Fibroblast of villous mesenchyme (primary cell): ENCODE data around the gene DLK1. TPM values are rescaled to one million over a fixed set of nuclear protein-coding genes. Genes with fewer than 3 reads are reported as not detected.

ENCODE experiments used
- DNase-seq: peaks from one replicate; pipeline ENCODE4 v3.0.0-alpha.2; 2010; ENCODE audit warnings: low read depth
- H3K4me3 ChIP-seq: 2 replicates; pipeline ENCODE4 v1.5.1; 2011; ENCODE audit warnings: low read depth, mild to moderate bottlenecking, low read length
- total RNA-seq: library from RNA; depleted of rRNA; stranded (reverse); fragments of >200 nt; gene quantifications from 2 replicates; pipeline ENCODE4 v1.2.3, GENCODE V29; 2012
- TF ChIP-seq, protein P1 (sequence below): IDR thresholded peaks from 2 replicates; pipeline ENCODE4 v1.5.1; 2012; ENCODE audit warnings: low read depth, mild to moderate bottlenecking, low read length; ENCODE audit not compliant: insufficient read depth

DLK1 gene
- not detected in 2 replicates for total RNA-seq

DNA sequence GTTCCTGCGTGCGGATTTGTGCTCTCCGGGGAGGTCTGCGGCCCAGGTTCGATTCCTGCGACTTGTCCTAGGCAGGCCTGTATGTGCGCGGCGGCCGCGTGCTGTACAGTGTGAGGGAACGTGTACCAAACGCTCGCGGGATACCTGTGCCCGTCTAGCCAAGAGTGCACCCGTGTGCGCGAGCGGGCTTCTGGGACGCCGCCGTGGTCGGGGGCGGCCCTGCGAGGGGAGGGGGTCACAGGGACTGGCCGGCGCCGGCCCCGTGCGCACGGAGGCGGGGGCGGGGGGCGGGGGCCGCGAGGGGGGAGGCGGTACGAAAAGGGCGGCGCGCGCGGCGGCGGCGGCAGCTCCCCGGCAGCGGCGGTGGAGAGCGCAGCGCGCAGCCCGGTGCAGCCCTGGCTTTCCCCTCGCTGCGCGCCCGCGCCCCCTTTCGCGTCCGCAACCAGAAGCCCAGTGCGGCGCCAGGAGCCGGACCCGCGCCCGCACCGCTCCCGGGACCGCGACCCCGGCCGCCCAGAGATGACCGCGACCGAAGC lies at the start of gene DLK1:
TSS of gene DLK1 (plus strand) at position 343 of the 536 bp plus-strand sequence. CDS start at position 520, 177 bp downstream.
- no peak within 1 kb of the TSS for H3K4me3 ChIP-seq
- TF ChIP-seq, protein P1, sequence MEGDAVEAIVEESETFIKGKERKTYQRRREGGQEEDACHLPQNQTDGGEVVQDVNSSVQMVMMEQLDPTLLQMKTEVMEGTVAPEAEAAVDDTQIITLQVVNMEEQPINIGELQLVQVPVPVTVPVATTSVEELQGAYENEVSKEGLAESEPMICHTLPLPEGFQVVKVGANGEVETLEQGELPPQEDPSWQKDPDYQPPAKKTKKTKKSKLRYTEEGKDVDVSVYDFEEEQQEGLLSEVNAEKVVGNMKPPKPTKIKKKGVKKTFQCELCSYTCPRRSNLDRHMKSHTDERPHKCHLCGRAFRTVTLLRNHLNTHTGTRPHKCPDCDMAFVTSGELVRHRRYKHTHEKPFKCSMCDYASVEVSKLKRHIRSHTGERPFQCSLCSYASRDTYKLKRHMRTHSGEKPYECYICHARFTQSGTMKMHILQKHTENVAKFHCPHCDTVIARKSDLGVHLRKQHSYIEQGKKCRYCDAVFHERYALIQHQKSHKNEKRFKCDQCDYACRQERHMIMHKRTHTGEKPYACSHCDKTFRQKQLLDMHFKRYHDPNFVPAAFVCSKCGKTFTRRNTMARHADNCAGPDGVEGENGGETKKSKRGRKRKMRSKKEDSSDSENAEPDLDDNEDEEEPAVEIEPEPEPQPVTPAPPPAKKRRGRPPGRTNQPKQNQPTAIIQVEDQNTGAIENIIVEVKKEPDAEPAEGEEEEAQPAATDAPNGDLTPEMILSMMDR, result no peak
- no peak for DNase-seq

DNA sequence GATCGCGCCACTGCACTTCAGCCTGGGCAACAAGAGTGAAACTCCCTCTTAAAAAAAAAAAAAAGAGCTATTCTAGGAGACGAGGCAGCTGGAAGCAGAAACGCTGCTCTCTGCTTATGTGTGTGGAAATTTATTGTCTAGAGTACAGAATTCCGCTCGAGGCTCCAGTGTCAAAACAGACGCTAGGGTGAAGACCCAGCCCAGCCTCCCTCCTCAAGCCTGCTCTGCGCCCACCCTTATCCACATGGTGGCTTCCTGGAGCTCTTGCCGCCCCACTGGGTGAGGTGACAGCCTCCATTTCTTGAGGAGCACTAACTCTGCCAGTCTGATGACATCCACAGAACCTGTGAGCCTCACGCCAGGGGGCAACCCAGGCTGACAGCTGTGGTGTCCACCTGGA lies 49.5 kb upstream of the DLK1 start:
- peak; percentile 74 for DNase-seq
- TF ChIP-seq, protein P1, result no peak
- no peak overlapping the region for H3K4me3 ChIP-seq

DNA sequence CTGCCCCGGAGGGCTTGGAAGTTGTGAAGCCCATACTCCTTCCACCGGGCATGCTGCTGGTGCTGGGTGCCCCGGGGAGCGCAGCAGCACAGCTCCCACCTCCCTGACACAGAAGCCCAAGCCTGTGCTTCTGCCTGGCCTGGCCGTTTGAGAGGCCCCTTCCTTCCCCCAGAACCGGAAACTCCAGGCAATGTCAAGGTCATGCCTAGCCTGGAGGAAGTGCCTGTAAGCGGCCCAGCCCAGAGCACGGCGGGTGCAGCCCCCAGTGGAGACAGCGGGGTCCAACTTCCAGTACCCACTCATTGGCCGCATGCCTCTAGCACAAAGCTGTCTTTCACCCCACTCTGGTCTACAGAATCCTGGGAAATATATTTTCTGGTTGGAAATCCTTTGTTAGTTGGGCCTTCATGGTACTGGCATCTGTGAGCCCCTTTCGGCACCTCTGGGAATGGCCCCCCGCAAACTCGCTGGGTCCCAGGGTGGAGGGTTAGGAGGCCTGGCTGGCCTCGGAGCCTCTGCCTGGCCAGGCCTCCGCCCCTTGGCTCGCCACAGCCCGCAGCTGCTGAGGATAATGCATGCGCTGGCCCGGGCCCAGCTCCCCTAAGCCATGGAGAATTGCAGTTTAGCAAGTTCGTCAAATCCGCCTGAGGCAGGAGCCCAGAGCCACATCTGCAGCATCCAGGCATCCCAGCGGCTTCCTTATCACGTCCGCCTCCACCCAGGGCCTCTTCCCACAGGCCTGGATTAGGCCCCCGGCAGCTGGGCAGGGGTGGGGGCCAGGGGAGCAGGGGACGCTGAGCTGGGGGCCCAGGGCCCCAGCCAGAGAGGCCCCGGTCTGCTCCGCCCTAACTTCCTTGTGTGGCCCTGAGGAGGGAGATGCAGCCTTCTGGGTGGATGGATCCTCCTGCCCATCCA lies 48.9 kb upstream of the DLK1 start:
- DNase-seq, result peak; percentile 98
- TF ChIP-seq, protein P1, result no peak
- no peak overlapping the region for H3K4me3 ChIP-seq

DNA sequence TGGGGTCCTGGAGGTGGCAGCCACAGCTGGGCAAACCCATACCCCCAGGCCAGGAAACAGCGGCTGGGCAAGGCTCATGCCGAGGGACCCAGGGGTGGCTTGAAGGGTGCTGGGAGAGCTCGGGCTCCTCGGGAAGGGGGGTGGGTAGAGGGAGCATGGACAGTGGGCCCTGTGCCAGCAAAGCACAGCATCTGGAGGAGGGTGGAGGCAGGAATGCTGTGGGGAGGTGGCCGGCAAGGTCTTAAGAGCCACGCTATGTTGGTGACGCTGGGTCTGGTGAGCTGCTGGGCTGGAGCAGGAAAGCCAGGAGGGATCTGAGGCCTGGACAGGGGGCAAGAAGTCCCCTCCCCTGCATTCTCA lies 48.2 kb upstream of the DLK1 start:
- H3K4me3 ChIP-seq, result no peak overlapping the region
- TF ChIP-seq, protein P1, result no peak
- peak; percentile 89 for DNase-seq

DNA sequence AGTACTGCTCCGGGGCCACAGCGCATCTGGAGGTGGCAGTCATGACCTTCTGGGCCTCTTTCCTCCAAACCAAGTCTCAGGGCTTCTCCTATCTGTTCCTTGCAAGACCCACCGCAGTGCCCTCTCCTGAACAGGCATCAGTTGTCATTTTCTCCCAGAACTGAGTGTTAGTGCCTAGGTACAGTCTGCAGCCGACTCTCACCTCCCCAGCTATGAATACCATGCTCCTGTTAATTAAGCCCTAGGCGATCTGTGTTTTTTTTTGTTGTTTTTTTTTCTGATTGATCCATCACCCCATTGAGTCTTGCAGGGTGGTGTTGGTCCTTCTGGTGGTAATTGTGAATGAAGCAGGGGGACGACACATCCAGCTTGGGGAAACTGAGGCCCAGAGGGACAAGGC lies 47.5 kb upstream of the DLK1 start:
- DNase-seq, result no peak
- TF ChIP-seq, protein P1, result no peak
- H3K4me3 ChIP-seq, result no peak overlapping the region

DNA sequence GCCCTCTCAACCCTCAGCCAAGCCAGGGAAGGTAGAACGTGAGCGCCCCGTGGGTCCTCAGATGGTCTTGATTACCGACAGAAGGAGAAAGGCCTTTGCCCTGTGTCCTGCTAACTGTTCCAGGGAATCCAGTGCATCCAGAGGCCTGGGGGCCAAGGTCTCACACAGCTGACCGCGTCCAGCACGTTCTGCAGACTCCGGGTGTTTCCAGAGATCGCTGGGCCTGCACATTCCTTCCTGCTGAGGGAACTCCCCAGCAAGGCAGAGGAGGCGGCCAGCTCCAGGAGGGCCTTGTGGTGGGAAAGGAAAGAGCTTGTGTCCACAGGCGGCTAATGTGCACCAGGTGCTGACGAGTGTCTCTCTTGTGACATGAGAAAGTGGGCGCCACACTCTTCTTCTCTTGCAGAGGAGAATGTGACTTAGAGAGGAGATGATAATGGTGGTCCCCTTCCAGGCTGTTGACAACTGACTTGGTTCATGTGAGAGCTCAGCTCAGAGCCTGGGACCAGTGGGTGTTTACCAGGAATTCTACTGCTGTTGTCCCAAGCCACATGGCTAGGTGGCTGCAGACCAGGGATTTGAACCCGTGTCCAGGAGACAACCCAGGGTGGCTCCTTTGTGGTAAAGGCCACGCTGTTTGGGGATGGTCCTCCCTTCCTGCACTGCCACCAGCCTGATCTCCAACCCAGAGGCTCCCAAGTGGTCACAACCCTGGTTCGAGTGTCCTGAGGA lies 46.8 kb upstream of the DLK1 start:
- TF ChIP-seq, protein P1, result peak; percentile 47
- H3K4me3 ChIP-seq, result no peak overlapping the region
- DNase-seq, result peak; percentile 96
